Measurements from ENCODE around the gene CBX8.
A peak's percentile ranks its signal among the peaks of the same experiment; 100 is the strongest.

Gene CBX8

DNA sequence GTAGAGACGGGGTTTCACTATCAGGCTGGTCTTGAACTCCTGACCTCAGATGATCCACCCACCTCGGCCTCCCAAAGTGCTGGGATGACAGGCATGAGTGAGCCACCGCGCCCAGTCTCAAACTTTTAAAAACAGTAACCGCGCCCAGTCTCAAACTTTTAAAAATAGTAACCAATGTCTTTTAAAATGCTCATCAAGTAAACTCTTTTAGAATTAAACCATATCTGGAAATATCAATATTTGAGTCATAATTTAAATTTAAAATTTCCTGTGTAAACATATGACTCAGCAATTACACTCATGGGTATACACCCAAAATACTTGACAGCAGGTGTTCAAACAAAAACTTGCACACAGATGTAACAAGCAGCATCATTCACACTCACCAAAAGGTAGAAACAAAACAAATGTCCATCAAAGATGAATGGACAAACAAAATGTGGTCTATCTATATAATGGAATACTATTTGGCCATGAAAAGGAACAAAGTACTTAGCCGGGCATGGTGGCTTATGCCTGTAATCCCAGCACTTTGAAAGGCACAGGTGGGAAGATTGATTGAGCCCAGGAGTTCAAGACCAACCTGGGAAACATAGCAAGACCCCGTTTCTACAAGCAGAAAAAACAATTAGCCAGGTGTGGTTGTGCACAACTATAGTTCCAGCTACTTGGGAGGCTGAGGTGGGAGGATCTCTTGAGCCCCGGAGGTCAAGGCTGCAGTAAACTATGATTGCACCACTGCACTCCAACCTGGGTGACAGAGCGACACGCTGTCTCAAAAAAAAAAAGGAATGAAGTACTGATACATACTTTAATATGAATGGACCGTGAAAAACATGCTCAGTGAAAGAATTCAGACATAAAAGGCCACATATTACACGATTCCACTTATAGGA is 46.0 kb downstream of the CBX8 start:
- no peak for DNase-seq (ENCODE audit: low spot score)

DNA sequence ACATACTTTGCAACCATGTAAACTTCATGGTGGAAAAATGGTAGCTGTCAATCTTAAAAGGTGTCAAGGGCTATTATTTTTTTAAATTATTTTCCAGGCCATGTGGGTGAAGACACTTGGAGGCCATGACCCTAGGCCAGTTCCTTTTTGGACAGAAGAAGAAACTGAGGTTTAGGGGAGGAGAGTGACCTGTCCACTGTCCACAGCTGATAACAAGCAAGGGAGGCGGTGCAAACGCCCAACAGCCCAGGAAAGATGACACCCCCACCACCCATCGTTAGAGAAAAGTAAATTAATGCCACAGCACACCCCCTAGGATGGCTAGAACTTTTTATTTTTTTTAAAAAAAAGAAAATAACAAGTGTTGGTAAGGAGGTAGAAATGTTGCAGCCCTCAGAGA is 46.9 kb downstream of the CBX8 start:
- no peak for DNase-seq (ENCODE audit: low spot score)

DNA sequence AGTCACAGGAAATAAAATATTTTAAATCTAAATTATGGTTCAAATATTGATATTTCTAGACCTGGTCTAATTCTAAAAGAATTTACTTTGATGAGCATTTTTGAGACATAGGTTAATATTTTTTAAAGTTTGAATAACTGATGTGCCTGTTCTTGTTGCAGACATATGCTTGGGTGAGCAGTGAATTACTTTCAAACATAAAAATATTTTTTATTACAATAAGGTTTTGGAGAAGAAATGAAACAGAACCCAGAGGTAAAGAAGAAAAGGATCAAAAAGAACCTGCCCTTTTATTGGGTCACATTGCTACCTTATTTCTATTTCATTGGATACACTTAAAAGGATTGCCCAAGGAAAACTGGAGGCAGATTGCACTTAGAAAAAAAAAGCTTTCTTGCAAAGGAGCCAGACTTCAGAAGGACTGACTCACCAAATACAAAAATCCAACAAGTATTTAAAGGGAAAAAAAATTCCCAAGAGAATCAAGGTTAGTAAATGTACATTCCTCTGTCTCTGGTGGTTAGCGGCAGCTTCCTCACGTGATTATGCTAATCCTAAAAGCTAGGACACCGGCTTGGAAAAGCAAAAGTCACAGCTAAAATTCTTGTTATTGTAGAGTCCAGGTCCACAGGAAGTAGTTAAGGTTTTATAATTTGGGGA is 47.6 kb downstream of the CBX8 start:
- no peak for DNase-seq (ENCODE audit: low spot score)

DNA sequence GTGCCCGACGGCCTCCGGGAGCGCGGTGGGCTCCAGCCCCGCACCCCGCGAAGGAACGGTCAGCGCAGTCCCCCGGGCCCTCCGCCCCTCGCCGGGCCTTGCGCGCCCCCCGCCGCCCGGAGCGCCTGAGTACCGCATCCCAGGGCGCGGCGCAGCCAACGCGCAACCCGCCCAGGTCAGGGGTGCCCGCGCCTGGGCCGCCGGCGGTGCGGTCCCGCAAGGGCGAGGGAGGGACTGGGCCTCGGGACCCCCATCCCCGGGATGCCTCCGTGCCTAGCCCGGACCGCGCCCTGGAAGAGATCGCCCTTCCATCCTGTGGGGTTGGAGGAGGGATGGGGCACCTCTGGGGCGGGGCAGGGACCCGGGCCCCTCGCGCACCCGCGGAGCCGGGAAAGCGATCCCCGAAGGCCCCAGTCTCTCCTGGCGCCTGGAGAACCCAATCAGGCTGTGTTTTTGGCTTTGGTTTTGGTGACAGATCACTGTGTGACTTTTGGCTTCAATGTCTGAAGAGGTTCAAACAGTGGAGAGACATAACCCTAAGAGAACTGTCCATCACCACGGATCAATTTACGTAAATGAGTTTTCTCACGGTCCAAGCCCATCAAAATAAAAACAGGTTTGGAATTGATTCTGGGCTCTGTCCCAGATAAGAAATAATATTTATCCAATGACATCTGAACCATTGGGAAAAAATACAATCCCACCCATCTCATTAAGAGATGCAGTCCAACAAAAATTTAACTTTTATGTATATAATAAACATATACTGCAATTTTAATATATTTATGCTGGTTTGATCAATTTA is 48.4 kb downstream of the CBX8 start:
- DNase-seq (ENCODE audit: low spot score), result no peak

DNA sequence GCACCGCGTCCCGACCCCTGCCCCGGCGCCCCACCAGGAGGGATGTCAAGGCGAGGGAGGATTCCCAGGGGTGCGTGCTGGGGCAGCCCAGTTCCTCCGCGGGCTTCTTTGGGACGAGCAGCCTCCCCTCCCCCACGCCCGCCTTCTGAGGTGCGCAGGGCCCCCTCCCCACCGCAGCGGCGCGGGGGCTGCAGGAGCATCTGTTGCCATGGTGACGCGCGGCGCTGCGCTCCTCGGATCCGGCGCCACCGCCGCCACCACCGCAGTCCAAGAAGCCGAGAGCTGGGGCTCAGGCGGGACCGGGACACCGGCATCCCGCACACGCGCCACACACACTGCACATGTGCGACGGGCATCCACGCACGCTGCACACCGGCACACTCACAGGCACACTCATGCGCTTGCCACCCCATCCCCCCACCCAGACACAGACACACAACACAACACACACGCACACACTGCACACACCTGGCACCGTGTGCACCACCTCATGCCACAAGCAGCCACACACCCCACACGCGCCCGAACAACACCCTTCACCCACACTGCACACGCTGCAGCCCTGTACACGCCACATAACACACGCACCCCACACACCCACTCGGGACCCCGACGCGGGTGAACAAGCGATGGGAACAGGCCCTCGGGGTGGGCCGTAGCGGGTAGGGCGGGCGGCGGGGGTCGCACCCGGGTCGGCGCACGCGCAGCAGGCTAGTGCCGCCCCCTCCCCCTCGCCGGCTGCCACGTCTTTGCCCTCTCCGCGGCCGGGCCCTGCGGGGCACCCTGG is 49.2 kb downstream of the CBX8 start:
- DNase-seq (ENCODE audit: low spot score), result no peak

DNA sequence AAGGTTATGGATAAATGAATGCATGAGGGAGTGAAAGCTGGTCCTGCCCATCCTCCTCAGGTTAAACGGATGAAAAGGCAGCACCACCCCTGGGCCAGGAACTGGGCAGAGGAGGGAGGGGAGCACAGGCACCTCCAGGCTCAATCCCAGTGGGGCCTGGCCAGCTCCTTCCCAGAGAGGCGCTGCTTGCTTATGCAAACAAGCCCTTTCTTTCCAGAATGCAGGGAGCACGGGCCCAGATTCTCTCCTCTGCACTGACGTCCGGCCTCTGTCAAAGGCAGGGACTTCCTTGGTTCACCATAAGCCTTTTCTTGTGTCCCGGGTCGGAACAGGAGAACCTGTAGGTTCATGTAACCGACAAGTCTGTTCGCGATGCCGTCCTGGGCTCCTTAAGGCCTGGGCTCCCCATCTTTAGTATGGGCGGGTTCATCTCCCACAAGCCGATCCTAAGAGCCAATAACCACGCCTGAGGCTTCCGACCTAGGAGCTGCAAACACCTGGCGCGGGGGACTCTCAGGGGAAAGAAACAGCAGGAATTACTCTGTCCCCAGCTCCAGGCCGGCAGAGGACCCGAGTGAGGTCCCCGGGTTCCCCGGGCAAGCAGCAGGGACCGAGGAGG is 49.9 kb downstream of the CBX8 start:
- DNase-seq (ENCODE audit: low spot score), result no peak

DNA sequence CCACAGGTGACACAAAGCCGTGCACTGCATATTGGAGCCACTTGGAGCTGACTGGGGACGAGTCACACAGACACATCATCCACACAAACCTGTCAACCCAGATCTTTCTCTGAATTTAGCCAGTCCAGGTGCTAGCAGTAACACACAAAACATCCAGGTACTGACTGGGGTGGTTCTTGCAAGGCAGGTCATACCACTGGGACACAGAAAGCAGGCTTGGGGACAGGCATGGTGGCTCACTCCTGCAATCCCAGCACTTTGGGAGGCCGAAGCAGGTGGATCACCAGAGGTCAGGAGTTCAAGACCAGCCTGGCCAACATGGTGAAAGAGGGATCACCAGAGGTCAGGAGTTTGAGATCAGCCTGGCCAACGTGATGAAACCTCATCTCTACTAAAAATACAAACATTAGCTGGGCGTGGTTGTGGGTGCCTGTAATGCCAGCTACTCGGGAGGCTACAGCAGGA is 51.2 kb downstream of the CBX8 start:
- DNase-seq (ENCODE audit: low spot score), result no peak

DNA sequence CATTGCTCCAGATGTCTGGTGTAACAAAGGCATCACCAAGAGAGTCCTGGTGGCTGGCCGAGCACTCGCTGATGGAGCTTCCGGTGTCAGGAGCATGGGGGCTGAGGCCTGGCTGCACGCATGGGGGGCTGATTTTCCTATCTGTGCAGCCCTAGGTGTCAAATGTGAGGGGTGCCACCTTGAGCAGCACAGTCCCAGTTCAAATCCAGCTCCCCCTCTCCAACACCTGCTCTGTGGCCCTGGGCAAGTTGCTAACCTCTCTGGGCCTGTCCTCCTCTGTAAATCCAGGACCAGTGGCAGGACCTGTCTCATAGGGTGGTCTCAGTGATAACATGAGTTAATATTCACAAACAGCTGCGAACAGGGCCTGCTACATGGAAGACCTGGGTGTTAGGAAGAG is 53.3 kb downstream of the CBX8 start:
- DNase-seq (ENCODE audit: low spot score), result no peak

DNA sequence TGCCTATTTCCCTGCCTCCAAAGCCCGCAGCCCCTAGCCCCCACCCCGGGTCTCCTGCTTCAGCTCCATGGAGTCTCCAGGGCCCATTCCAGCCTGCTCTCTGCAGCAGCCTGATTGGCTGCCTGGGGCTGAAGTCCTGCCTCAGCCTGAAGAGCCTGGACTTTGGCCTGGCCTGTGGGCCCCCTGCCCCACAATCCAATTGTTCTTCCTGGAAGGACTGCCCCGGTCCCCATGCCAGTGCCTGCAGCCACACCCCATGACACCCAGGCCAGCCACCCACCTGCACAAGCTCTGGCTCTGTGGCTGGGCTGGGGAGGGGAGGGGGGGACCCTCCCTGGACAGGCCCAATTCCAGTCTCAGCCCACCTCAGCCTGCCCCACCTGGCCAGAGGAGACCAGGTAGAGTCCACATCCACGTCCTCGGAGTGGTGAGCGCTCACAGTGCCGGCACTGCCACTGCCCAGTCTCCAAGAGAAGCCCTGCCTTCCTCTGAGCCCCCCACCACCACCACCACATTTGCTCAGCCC is 53.9 kb downstream of the CBX8 start:
- peak; percentile 95 for DNase-seq (ENCODE audit: low spot score)

DNA sequence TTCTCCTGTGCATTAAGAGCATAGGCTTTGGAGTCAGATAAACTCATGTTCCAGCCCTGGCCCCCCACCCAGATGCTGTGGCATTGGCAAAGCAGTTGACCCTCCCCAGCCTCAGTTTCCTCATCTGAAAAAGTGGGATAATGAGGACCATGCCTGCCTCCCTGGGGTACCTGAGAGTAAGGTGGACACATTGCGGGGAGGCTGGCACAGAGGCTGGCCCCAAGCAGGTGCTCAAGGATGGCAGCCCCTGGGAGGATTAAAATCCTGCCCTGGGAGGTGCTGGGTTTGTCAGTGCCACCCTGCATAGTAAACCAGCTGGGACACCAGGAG is 54.3 kb downstream of the CBX8 start:
- no peak for DNase-seq (ENCODE audit: low spot score)

Data from HuH-7 (cell line).